GM18505 (cell line): Measurements from ENCODE around the gene FFAR3.
"Not testable (repeated sequence)": the region's sequence is repeated elsewhere in the genome, so short reads cannot be mapped to it uniquely, and the experiment has no call there.

ENCODE experiments used
- ATAC-seq: cut with Tn5 transposase; IDR thresholded peaks from one replicate; pipeline ENCODE4 v1.9.1; 2021; ENCODE audit not compliant: unreplicated experiment
- POLR2A ChIP-seq: IDR thresholded peaks from 4 replicates; pipeline ENCODE4 v1.6.1; 2011; ENCODE audit warnings: borderline replicate concordance; ENCODE audit not compliant: insufficient read depth, insufficient read length; ENCODE audit errors: extremely low read depth

FFAR3 gene

DNA sequence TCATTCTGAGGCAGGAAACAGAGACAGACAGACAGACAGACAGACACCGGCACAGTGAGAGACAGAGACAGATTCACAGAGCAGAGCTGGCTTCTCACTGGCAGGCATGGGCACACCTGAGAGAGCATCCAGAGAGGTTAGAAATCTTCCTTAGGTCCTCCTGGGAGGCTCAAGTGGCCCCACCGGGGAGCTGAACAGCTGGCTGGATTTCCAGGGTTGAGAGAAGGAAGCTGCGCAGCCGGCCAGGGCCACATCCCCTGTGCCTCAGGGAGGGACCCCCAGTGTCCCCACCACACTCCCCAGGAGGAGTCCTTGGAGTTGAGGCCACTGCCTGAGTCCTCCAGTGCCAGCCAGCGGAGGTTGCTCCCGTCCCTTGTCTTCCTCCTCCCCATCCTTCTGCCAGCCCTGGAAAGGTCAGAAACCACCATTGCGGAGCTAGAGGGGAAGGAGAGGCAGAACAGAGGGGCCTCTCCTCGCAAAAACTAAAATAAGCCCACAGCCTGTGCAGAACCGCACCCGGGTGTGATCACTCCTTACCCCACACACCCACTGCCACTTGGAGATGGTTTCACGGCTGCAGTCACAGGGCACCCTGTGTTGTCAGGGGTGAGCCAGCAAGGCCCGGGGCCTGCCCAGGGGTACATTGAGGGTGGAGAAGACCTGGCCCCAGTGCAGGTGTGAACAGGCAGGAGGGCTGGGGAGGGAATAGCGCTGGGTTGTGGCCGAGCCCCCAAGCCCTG is 4.2 kb downstream of the FFAR3 start:
- no peak for ATAC-seq
- no peak for TF ChIP-seq POLR2A

DNA sequence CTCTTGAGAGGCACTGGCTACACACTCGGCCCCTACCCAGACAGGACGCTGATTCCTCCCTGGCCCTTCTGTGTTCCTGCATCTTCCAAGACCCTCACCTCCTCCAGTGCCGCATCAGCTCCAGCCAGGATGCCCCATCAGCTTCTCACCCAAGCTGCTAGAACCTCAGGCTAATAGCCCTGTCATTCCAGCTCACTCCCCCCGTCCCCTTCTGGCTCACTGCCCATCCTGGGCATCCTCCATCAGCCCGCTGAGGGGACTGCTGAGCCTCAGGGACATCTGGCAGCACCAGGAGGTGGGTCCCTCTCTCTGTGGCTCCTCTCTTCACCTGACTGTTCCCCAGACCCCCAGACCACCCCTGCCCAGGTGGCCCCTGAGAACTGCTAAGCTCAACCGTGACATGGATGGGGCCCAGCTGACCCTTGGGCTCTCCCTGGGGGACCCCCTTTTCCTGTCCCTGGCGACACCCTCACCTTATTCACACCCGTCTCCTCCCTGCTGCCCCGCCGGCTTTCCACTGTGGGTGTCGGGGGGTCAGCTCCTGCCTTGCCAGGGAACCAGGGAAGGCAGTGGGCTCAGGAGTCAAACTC is 4.8 kb downstream of the FFAR3 start:
- no peak for TF ChIP-seq POLR2A
- no peak for ATAC-seq

DNA sequence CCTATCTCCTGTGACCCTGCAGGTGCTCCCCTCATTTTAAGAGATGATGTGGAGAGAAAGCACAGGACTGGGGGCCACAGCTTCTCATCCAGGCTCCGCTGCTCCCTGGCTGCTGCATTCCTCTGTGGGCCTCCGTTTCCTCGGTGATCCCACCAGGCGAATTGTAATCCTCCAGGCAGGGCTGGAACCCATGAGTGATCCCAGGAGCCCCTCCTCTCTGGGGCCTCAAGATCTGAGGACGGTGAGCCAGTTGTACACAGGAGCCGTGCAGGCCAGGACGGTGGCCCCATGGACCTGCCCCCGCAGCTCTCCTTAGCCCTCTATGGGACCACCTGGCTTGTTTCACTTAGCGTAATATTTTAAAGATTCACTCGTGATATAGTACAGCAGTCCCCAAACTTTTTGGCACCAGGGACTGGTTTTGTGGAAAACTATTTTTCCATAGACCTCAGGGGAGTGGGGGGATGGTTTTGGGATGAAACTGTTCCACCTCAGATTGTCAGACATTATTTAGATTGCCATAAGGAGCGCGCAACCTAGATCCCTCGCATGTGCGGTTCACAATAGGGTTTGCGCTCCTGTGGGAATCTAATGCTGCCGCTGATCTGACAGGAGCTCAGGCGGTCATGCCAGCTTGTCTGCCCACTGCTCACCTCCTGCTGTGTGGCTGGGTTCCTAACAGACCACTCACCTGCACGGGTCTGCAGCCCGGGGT is 5.6 kb downstream of the FFAR3 start:
- no peak for TF ChIP-seq POLR2A
- ATAC-seq = no peak

DNA sequence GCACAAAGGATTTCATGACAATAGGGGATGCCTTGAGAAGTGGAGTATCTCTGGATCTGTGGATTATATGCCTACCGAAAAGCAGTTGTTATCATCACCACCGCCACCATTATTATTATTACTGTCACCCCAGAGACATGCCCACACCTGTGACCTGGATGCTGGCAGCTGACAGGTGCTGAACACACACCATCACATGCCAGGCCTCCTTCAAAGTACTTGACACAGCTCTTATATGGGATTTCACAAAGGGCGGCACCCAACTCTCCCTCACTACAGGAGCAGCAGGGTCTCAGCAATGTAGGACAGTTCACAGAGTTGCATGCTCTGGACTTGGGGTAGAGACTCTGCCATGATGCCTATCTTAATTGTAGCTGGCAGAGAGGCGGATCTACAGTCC is 7.0 kb downstream of the FFAR3 start:
- TF ChIP-seq POLR2A = no peak
- ATAC-seq = no peak

DNA sequence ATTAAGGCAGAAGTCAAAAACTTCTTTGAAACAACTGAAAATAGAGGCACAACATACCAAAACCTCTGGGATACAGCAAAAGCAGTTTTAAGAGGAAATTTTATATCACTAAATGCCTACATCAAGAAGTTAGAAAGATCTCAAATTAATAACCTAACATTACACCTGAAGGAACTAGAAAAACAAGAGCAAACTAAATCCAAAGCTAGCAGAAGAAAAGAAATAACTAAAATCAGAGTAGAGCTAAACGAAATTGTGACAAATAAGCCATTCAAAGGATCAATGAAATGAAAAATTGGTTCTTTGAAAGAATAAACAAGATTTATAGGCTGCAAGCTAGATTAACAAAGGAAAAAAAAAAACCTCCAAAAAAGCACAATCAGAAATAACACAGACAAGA is 10.1 kb downstream of the FFAR3 start:
- TF ChIP-seq POLR2A = no peak
- no peak for ATAC-seq

DNA sequence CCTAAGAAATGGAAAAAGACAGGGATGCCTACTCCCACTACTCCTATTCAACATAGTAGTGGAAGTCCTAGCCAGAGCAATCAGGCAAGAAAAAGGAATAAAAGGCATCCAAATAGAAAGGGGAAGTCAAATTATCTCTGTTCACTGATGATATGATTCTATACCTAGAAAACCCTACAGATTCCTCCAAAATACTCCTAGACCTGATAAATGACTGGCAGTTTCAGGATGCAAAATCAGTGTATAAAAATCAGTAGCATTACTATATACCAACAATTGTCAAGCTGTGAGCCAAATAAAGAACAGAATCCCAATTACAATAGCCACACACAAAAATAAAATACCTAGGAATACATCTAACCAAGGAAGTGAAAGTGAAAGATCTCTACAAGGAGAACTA is 11.3 kb downstream of the FFAR3 start:
- no peak for ATAC-seq
- no peak for TF ChIP-seq POLR2A

DNA sequence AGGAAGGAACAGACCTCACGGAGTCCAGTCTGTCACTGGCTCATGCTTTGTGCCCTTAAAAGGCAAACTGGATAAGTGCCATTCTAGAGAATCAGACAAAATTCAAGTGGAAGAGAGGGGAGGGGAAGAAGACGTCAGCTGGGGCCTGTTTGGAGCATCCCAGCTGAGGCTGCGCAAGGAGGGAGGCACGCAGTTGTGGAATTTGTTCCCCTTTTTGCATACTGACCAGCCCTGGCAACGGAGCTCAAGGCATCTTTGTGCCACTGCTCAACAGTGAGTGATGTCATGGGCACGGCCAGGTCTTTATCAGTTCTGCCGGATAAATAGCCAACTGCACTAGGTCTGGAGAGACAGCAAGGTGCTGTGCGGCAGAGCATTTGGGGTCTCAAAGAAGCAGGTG is 12.5 kb downstream of the FFAR3 start, which contains the start of gene GPR42:
Gene GPR42, plus strand, starts transcription at position 347 of the 400 bp plus-strand sequence. CDS start 292 bp downstream, outside the sequence.
- ATAC-seq = no peak
- TF ChIP-seq POLR2A = no peak

DNA sequence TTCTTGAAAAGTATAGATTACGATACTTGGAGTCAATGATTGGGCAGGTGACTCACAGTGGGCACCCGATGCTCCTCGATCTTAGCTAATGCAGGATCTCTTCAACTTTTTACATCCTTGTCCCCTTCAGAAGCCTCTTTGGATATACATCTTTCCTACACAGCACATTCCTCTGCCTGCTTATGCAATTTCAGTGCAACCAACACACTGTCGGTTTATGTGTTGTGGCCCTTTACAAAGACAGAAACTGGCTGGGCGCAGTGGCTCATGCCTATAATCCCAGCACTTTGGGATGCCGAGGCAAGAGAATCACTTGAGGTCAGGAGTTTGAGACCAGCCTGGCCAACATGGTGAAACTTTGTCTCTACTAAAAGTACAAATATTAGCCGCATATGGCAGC is 15.2 kb downstream of the FFAR3 start:
- ATAC-seq = no peak
- TF ChIP-seq POLR2A = no peak

DNA sequence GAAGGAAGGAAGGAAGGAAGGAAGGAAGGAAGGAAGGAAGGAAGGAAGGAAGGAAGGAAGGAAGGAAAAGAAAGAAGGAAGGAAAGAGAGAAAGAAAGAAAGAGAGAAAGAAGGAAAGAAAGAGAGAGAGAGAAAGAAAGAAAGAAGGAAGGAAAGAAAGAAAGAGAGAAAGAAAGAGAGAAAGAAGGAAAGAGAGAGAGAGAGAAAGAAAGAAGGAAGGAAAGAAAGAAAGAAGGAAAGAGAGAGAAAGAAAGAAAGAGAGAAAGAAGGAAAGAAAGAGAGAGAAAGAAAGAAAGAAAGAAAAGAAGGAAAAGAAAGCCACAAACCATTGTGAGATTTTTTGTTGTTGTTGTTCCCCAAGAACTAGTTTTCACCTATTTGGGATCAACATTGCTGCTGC is 15.8 kb downstream of the FFAR3 start:
- not testable (repeated sequence) for ATAC-seq

DNA sequence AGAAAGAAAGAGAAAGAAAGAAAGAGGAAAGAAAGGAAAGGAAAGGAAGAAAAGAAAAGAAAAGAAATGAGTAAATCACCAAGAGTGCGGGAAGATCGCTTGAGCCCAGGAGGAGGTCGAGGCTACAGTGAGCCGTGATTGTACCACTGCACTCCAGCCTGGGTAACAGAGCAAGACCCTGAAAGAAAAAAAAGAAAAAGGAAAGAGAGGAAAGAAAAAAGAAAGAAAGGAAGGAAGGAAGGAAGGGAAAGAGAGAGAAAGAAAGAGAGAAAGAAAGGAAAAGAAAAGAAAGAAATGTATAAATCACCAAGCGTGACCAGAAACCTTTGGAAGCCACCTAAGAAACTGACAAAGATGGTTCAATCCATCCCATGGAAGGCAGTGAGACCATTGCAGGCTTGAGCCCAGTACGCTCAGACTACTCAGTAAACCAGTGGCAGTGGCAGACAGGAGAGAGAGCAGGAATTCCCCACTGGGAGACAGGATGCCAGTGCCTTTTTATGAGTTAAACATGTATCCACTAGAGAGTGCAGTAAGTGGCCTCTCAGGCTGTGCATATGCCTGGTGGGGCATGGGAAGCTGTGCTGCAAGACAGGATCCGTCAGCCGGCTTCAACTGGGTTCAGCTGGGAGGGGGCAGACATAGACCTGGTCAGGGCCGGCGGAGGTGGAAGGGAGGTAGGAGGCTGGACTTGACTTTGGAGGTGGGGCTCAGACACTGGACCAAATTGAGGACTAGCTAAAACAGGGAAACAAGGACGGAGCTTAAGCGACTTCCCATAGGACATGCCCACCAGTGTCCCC is 17.4 kb downstream of the FFAR3 start:
- no peak for TF ChIP-seq POLR2A
- no peak for ATAC-seq

DNA sequence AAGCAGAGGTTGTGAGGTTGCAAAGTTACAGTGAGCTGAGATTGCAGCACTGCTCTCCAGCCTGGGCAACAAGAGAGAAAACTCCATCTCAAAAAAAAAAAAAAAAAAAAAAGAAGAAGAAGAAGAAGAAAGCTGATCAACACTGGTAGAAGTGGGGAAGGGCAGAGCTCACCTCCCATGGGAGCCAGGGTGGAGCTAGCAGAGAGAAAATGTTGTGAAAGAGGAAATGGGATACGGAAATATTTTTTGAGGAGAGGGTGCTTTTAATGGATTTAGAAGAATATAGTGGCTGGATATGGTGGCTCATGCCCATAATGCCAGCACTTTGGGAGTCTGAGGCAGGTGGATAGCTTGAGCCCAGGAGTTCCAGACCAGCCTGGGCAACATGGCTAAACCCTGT is 19.4 kb downstream of the FFAR3 start:
- ATAC-seq = no peak
- TF ChIP-seq POLR2A = no peak

DNA sequence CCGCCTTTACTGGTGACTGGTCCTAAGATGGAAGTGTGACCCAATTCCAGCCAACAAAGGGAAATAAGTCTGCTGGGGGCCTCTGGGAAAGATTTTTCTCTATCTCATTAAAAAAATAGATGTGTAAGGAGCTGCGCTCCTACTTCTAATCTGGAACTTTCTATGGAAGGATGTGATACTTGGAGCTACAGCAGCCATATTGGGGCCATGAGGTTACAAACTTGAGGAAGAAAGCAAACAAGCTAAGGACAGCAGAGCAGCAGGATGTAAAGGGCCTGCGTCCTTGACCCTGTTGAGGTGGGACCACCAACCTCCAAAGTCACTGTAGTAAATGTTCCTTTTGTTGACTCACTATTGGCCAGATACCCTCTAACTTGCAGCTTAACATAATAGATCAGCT is 20.1 kb downstream of the FFAR3 start:
- no peak for ATAC-seq
- TF ChIP-seq POLR2A = no peak

DNA sequence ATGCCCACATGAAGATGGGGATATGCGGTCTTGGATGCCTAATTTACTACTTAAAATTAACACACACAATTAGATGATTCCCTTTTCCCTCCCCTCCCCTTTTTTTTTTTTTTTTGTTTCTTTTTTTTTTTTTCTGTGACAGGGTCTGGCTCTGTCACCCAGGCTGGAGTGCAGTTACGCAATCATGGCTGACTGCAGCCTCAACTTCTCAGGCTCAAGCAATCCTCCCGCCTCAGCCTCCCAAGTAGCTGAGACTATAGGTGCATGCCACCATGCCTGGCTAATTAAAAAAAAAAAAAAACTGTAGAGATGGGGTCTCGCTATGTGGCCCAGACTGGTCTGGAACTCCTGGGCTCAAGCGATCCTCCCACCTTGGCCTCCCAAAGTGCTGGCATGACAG is 21.3 kb downstream of the FFAR3 start:
- ATAC-seq = not testable (repeated sequence)

DNA sequence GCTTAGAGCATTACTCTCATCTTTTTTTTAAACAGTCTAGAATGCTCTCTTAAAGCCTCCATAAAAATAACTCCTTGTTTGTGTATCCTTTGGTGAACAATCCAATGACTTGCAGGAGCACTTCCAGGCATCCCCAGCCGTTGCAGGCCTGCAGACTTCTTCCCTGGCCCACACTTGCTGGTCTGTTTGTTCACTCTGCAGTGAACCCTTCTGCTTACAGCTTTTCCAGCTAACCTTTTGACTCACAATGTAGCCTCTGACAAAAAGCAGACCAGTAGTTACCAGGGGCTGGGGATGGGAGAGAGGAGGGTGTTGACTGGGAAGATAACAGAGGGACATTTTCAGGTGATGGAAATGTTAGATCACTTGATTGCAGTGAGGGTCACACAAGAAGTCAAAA is 21.7 kb downstream of the FFAR3 start:
- no peak for TF ChIP-seq POLR2A
- no peak for ATAC-seq

DNA sequence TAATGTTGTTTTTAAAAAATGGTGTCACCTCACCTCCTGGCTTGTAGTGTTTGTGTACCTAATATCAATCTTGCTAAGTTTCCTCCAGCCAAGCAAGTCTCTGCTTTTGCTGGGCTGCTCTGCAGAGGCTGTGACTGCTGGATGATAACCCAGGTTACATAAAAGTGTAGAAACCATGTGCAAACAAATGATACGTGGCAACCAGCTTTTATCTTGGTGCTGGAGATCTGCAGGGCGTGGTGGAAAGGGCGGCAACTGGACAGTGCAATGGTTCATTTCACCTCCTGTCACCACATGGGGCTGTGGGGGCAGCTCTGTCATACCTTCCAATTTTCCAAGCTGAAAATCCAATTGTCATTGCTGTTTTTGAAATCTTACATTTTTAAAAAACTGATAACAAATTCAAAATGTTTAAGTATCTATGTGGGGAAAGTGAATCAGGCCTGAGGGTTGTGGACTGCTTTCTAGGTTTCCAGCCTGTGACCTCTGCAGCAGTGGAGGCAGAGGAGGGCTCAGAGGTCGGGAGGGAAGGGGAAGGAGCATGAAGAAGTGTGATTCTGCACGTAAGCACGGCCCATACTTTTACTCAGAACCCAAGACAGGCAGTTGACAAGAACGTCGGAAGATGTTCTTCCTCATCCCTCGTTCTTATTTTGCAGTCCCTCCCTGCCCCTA is 22.3 kb downstream of the FFAR3 start:
- ATAC-seq = no peak

More for the DNA sequence above, 22.3 kb downstream of the FFAR3 start:
- no peak for TF ChIP-seq POLR2A
